Myocyte (in vitro differentiated cells): ENCODE results near the gene STRA6. TPM values are rescaled to one million over a fixed set of nuclear protein-coding genes. Genes with fewer than 3 reads are reported as not detected.

ENCODE experiments used
- DNase-seq: peaks from one replicate; pipeline ENCODE4 v3.0.0-alpha.2; 2012; ENCODE audit warnings: low read depth
- polyA plus RNA-seq: library from polyadenylated mRNA; unstranded; fragments of >200 nt; gene quantifications from one replicate; pipeline ENCODE4 v1.2.1, GENCODE V29; 2012; ENCODE audit warnings: missing spikeins
- total RNA-seq: library from RNA; depleted of rRNA; stranded (reverse); fragments of >200 nt; gene quantifications from 2 replicates; pipeline ENCODE4 v1.2.3, GENCODE V29; 2014

The STRA6 gene
- not detected in 2 replicates for total RNA-seq
- polyA plus RNA-seq, result 0.61 TPM

GRCh38 chr15:74202452-74203401, at the start of gene STRA6:
STRA6 (minus strand) TSS chr15:74202787; CDS start chr15:74202267, 520 bp downstream.
- no peak for DNase-seq

- peak; percentile 30 for DNase-seq
Observed at GRCh38 chr15:74252291-74252690, 49.7 kb upstream of the STRA6 start.

GRCh38 chr15:74251131-74251811, 48.7 kb upstream of the STRA6 start:
- peak; percentile 98 for DNase-seq

GRCh38 chr15:74250266-74250665, 47.7 kb upstream of the STRA6 start:
- peak; percentile 24 for DNase-seq

GRCh38 chr15:74245342-74245931, 42.9 kb upstream of the STRA6 start:
- peak; percentile 87 for DNase-seq

GRCh38 chr15:74244822-74245341, 42.3 kb upstream of the STRA6 start:
- no peak for DNase-seq

DNA sequence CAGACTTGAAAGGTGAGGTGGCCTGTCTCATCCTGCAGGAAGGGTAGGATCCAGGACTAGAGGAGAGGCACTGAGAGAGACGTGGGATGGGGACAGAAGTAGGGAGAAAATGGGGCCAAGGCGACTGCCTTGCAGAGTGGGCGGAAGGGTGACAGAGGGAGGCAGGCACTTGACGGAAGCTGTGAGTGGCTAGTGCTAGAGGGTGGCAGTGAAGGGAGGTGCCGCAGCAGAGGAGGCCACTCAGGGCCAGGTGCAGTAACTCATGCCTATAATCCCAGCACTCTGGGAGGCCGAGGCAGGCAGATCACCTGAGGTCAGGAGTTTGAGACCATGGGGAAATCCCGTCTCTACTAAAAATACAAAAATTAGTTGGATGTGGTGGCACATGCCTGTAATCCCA, 40.8 kb upstream of the STRA6 start:
- DNase-seq, result no peak

GRCh38 chr15:74242441-74243185, 40.0 kb upstream of the STRA6 start:
- DNase-seq, result peak; percentile 74

GRCh38 chr15:74240897-74241614, 38.5 kb upstream of the STRA6 start:
- DNase-seq, result no peak

DNA sequence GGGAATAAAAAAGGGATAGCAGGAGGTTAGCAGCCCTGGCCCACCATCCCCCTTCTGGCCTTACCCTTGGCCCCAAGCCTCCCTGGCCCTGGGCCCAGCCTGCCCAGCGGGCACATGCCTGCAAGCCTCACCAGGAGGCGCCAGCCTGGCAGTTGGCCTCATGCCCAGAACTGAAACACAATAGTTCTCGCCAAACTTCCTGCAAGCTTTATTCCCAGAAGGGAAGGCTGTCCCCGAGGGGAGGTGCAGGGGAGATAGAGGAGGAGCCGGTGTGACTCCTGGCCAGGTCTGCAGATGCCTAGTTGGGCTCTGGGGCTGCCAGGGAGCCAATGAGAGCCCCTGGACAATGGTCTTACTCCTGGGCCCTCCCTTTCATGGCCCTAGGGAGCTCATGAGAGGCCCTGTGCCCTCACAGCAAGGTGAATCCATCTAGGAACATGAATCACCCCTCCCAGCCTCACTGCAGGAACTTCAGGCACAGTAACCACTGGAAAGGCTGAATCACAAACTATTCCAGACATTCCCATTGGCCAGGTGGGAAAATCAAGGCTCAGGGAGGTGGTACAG, 37.5 kb upstream of the STRA6 start:
- DNase-seq, result peak; percentile 93

DNA sequence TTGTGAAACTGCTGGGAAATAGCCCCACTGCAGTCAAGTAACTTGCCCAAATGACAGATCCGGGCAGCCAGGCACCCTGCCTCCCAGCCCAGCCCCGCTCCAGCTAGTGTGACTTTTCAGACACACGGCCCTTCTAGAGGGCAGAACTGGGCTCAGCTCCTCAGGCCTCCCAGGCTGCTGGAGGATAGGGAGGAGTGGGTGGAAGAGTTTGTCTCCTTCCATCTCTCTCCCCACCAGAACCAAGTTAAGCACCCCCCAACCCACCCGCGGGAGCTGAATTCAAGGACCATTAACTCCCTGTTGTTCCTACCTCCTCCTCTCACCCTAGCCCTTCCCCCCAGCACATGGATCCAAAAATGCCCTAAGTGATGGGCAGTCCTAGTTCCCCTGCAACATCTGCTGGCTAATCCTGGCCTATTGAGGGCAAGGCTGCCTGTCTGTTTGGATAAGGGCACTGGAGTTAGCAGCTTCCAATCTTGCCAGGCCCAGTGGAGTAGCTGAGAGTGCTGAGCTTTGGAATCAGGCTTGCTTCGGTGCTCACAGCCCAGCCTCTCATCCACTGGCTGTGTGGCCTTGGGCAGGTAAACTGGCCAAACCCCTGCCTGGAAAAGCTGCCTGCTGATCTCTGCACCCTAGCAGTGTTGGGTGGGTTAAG, 36.6 kb upstream of the STRA6 start:
- DNase-seq, result peak; percentile 38

- no peak for DNase-seq
Observed at GRCh38 chr15:74235962-74236361, 33.4 kb upstream of the STRA6 start, which contains the start of gene CCDC33. CCDC33 (plus strand) TSS chr15:74236326; CDS start chr15:74236720, 394 bp downstream.

DNA sequence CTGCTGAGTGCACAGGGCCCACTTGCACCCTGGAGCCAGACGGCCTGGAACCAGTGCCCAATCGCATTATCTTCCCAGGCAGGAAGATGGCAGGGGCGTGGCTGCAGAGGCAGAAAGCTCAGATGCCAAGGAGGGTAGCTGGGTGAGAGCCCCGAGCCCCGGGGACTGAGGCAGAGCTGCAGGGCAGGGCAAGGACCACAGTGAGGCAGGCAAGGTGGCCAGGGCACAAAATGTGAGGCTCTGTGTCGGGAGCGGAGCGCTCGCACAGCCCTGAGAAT, 31.9 kb upstream of the STRA6 start:
- no peak for DNase-seq

DNA sequence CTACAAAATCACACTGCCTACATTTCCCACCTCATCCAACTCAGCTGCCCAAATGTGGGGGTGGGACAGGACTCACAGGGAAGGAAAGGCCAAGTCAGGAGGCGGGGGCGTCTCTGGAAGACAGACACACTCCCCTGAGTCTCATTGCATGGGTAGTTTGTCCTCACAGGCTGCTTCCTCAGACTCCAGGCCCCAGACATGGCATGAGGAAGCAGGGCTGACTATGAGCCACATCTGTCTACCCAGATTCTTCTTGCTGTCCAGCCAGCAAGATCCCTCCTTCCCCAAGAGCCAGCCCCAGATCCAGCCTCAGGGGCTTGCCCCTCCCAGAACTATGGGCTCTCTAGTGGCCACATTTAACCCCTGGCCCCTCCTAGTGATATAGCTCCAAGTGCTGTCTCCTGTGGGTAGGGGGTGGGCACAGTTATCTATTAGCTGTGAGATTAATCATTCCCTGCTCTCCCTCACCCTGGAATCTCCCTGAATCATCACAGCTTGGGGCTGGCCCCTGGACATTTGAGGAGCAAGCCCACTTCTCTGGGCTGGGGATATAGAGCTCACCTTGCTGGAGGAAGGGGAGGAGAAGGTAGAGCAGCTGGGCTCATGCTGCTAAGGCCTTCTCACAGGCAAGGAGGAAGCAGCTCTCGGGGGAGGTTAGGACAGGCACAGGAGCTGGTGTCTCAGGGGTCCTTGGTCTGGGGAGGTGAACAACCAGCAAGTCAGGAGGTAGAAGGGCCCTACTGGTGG, 31.4 kb upstream of the STRA6 start:
- no peak for DNase-seq

DNA sequence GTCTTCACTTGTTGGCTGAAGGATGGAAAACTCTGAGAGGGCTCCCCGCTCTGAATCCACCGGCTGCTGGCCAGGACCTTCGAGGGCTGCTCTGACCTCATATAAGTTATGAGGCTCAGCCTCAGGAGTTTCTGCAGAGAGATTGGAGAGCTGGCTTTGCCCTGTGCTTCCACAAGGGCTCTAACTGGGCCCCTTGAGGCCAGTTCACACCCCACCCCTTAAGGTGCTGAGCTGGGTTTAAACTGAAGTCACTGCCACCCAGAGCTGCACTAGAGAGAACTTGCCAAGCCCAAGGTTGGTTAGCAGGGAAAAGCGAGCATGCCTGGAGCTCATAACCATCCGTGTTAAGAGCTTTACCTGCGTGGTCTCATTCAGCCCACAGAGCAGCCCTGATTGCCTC, 30.8 kb upstream of the STRA6 start:
- no peak for DNase-seq

DNA sequence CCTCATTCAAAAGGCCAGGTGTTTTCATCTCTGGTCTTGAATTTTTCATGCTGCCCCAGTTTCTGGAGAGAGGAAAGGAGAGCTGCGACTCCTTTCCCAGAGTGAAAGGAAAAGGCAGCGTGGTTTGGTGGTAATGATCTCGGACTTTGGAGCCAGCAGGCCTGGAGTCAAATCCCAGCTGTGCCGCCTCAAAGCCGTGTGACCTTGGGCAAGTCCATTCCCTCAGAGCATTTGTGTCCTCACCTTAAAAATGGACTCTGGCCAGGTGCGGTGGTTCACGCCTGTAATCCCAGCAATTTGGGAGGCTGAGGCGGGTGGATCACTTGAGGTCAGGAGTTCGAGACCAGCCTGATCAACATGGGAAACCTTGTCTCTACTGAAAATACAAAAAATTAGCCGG, 28.9 kb upstream of the STRA6 start:
- DNase-seq, result no peak

DNA sequence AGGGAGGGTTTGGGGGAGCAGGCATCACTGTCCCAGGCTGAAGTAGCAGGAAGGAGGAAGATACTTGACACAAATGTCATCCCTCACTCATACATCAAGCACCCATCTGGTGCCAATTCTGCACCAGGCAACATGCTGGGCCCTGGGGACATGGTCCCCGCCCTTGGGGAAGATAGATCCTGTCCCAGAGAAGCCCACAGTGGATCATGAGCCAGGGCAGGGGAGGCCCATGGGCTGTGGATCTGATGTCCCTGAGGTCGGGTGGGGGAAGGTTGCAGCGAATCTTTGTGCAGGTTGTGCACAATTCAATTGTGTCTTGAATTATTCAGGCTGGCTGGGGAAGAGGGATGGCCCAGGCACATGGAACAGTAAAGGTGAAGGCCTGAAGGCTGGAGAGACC, 27.1 kb upstream of the STRA6 start:
- no peak for DNase-seq

DNA sequence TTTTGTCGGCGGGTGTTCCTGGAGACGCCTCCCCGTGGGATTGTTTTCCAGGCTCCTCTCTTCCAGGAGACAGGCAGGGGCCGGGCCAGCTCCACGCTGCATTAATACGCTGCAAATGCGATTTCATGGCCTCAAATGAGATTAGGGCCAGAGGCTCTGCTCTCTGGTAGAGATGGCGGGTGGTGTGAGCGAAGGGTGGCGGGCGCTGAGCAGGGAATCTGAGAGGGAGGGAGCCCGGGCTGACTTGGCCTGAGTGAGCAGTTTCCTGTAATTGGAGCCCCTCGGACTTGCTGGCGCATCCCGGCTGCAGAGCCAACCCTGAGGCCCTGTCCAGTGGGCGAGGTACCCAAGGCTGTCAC, 26.1 kb upstream of the STRA6 start:
- DNase-seq, result no peak
